RPMI8226 (cell line): ENCODE data around the gene IFNL3.
"Not testable (repeated sequence)": the region's sequence is repeated elsewhere in the genome, so short reads cannot be mapped to it uniquely, and the experiment has no call there.

Experiments
- DNase-seq: peaks from one replicate; pipeline ENCODE4 v3.0.0-alpha.2; 2015

IFNL3 gene

GRCh38 chr19:39244410-39245100 lies at the start of gene IFNL3:
Gene IFNL3 (minus strand): TSS chr19:39245006. CDS start chr19:39244967, 39 bp downstream.
- not testable (repeated sequence) for DNase-seq

- DNase-seq, result no peak
Measured at GRCh38 chr19:39293394-39293793, 48.6 kb upstream of the IFNL3 start.

GRCh38 chr19:39284032-39284431 lies 39.2 kb upstream of the IFNL3 start:
- DNase-seq, result no peak

- DNase-seq, result no peak
Measured at GRCh38 chr19:39282021-39282420, 37.2 kb upstream of the IFNL3 start.

GRCh38 chr19:39277598-39277997 lies 32.8 kb upstream of the IFNL3 start:
- DNase-seq, result no peak

GRCh38 chr19:39276740-39277139 lies 31.9 kb upstream of the IFNL3 start:
- DNase-seq, result no peak

GRCh38 chr19:39275578-39275977 lies 30.8 kb upstream of the IFNL3 start:
- DNase-seq, result no peak

GRCh38 chr19:39273859-39274258 lies 29.1 kb upstream of the IFNL3 start:
- DNase-seq, result not testable (repeated sequence)

GRCh38 chr19:39270036-39270871 lies 25.4 kb upstream of the IFNL3 start:
- no peak for DNase-seq

GRCh38 chr19:39269369-39269768 lies 24.6 kb upstream of the IFNL3 start:
- DNase-seq, result not testable (repeated sequence)

GRCh38 chr19:39268531-39269223 lies 23.9 kb upstream of the IFNL3 start:
- not testable (repeated sequence) for DNase-seq

- DNase-seq, result not testable (repeated sequence)
Measured at GRCh38 chr19:39268085-39268484, 23.3 kb upstream of the IFNL3 start, which contains the start of gene IFNL2. Gene IFNL2 (plus strand): TSS chr19:39268396. CDS start chr19:39268569, 173 bp downstream.

GRCh38 chr19:39265321-39265916 lies 20.6 kb upstream of the IFNL3 start:
- DNase-seq, result no peak

- no peak for DNase-seq
Measured at GRCh38 chr19:39264306-39265290, 19.8 kb upstream of the IFNL3 start.

GRCh38 chr19:39263912-39264305 lies 19.1 kb upstream of the IFNL3 start:
- no peak for DNase-seq

- DNase-seq, result no peak
Measured at GRCh38 chr19:39262496-39262895, 17.7 kb upstream of the IFNL3 start.

GRCh38 chr19:39261704-39262103 lies 16.9 kb upstream of the IFNL3 start:
- no peak for DNase-seq

GRCh38 chr19:39257227-39257626 lies 12.4 kb upstream of the IFNL3 start:
- DNase-seq, result no peak

- no peak for DNase-seq
Measured at GRCh38 chr19:39254531-39255345, 9.9 kb upstream of the IFNL3 start.

GRCh38 chr19:39253374-39254149 lies 8.8 kb upstream of the IFNL3 start:
- no peak for DNase-seq
